NCI-H2227 treated with DMSO at 0.1 percent for 48 hours (cell line): ENCODE results near the gene ZNHIT2.
"Not testable (repeated sequence)": the region's sequence is repeated elsewhere in the genome, so short reads cannot be mapped to it uniquely, and the experiment has no call there.

Experiments
- DNase-seq: peaks from one replicate; lab custom pipeline; 2025; lab: John Stamatoyannopoulos, UW

The ZNHIT2 gene

GRCh38 chr11:65117206-65118096 lies at the start of gene ZNHIT2:
ZNHIT2 (minus strand) TSS chr11:65117701; CDS start chr11:65117653, 48 bp downstream.
- DNase-seq: peak; percentile 98

- no peak for DNase-seq
Observed at GRCh38 chr11:65166893-65167292, 49.4 kb upstream of the ZNHIT2 start.

GRCh38 chr11:65165410-65166317 lies 48.2 kb upstream of the ZNHIT2 start:
- no peak for DNase-seq

- no peak for DNase-seq
Observed at GRCh38 chr11:65163684-65164083, 46.2 kb upstream of the ZNHIT2 start.

GRCh38 chr11:65160643-65161042 lies 43.1 kb upstream of the ZNHIT2 start:
- DNase-seq: no peak

GRCh38 chr11:65159012-65159411 lies 41.5 kb upstream of the ZNHIT2 start:
- no peak for DNase-seq

- no peak for DNase-seq
Observed at GRCh38 chr11:65157336-65157735, 39.8 kb upstream of the ZNHIT2 start.

GRCh38 chr11:65156926-65157325 lies 39.4 kb upstream of the ZNHIT2 start:
- DNase-seq: no peak

- DNase-seq: no peak
Observed at GRCh38 chr11:65156256-65156655, 38.8 kb upstream of the ZNHIT2 start.

GRCh38 chr11:65152122-65152521 lies 34.6 kb upstream of the ZNHIT2 start:
- DNase-seq: no peak

- DNase-seq: no peak
Observed at GRCh38 chr11:65151331-65151899, 33.9 kb upstream of the ZNHIT2 start.

- peak; percentile 31 for DNase-seq
Observed at GRCh38 chr11:65150509-65151299, 33.2 kb upstream of the ZNHIT2 start.

- not testable (repeated sequence) for DNase-seq
Observed at GRCh38 chr11:65150131-65150508, 32.6 kb upstream of the ZNHIT2 start.

GRCh38 chr11:65148657-65149056 lies 31.2 kb upstream of the ZNHIT2 start:
- DNase-seq: no peak

GRCh38 chr11:65147352-65148075 lies 30.0 kb upstream of the ZNHIT2 start:
- no peak for DNase-seq

- DNase-seq: no peak
Observed at GRCh38 chr11:65141896-65142494, 24.5 kb upstream of the ZNHIT2 start.

GRCh38 chr11:65136515-65137096 lies 19.1 kb upstream of the ZNHIT2 start:
- DNase-seq: no peak

GRCh38 chr11:65135633-65136145 lies 18.2 kb upstream of the ZNHIT2 start:
- DNase-seq: no peak

GRCh38 chr11:65134952-65135632 lies 17.6 kb upstream of the ZNHIT2 start:
- DNase-seq: peak; percentile 98
